Measurements from ENCODE around the gene AEBP1.

Gene AEBP1

DNA sequence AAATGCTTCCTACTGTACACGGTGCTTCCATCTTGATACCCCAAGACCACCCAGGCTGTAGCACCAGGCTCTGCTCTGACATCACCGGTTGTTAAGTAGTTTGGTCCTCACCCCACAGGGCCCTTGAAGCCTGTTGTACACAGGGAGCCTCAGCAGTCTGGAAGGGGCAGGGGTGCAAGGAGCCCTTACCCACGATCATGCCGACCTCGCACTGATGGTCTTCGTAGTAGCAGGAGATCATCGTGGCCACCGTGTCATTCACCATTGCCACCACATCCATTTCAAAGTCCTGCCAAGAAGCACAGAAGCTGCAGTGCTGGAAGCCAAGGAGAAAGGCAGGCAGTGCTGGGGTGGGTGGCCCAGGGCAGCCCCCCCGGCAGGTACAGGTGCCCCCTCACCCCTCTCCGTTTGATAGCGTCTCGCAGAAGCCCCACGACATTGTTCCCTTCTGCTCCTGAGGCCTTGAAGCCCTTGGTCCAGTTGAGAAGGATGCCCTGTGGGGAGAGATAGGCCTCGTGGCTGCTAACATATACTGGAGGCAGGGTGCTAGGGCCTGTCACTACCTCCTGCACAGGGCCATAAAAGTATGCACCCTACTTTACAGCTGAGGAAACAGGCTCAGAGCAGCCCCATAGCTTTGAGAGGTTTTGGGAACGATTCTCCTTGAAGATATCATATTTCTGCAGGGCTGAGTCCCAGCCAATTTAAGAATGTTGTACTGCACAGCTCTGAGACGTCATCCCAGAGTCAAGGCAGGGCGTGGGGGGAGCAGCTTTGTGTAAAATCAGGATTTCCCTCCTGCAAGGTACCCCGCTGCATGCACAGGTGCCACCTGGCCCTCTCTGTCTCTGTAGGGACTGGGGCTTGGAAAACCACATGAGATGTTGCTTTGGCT lies 45.7 kb downstream of the AEBP1 start:
- H3K27me3 ChIP-seq (ENCODE audit: low read depth, low read length), result no peaks in the 10 kb centered on the region
- TF ChIP-seq, protein P1, sequence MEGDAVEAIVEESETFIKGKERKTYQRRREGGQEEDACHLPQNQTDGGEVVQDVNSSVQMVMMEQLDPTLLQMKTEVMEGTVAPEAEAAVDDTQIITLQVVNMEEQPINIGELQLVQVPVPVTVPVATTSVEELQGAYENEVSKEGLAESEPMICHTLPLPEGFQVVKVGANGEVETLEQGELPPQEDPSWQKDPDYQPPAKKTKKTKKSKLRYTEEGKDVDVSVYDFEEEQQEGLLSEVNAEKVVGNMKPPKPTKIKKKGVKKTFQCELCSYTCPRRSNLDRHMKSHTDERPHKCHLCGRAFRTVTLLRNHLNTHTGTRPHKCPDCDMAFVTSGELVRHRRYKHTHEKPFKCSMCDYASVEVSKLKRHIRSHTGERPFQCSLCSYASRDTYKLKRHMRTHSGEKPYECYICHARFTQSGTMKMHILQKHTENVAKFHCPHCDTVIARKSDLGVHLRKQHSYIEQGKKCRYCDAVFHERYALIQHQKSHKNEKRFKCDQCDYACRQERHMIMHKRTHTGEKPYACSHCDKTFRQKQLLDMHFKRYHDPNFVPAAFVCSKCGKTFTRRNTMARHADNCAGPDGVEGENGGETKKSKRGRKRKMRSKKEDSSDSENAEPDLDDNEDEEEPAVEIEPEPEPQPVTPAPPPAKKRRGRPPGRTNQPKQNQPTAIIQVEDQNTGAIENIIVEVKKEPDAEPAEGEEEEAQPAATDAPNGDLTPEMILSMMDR (IDR thresholded peaks at IDR 0.05; ENCODE audit: low read depth, low read length), result no peak
- TF ChIP-seq EZH2phosphoT487 (IDR thresholded peaks at IDR 0.05; ENCODE audit: low read depth), result no peak
- peak overlapping the region; percentile 91 for H3K27ac ChIP-seq (ENCODE audit: low read length)
- peak overlapping the region; percentile 51 for H3K9ac ChIP-seq (ENCODE audit: low read length)
- peak overlapping the region; percentile 80 for H3K4me2 ChIP-seq (ENCODE audit: low read length)
- no peaks in the 10 kb centered on the region for H3K79me2 ChIP-seq (ENCODE audit: low read length)
- H3K4me1 ChIP-seq (ENCODE audit: low read length), result peaks cover 38% of the 10 kb centered on the region
- no peaks in the 10 kb centered on the region for H3K36me3 ChIP-seq (replicated peaks; ENCODE audit: low read depth, low read length)
- H3K4me3 ChIP-seq (ENCODE audit: low read length), result peak overlapping the region; percentile 37
- H4K20me1 ChIP-seq (ENCODE audit: insufficient read depth, low read length), result no peaks in the 10 kb centered on the region
- H2AFZ ChIP-seq (ENCODE audit: low read depth, low read length), result no peak overlapping the region
- H3K9me3 ChIP-seq (ENCODE audit: insufficient read depth, low read length), result no peaks in the 10 kb centered on the region

DNA sequence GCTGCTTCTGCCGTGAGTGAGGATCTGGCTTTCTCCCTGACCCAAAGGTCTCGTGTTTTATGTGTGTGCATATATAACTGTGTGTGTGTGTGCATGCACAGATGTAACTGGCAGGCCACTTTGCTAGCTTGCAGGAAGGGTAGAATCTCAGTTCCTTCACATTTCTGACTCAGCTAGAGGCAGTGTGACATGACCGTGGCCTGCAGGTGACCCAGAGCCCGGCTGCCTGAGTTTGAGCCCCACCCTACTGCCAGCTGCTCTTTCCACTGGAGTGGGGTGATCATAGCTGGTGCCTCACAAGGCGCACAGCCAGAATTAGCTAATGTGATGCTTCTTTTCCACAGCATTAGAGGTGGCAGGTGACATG lies 46.3 kb downstream of the AEBP1 start:
- Histone ChIP-seq H3K27me3 (ENCODE audit: low read depth, low read length) (no peaks in the 10 kb centered on the region), H3K9me3 (ENCODE audit: insufficient read depth, low read length) (no peaks in the 10 kb centered on the region), H3K4me1 (ENCODE audit: low read length) (peaks cover 38% of the 10 kb centered on the region), H3K4me3 (ENCODE audit: low read length) (peak overlapping the region; percentile 37), H3K27ac (ENCODE audit: low read length) (peak overlapping the region; percentile 91), H4K20me1 (ENCODE audit: insufficient read depth, low read length) (no peaks in the 10 kb centered on the region), H3K79me2 (ENCODE audit: low read length) (no peaks in the 10 kb centered on the region), H2AFZ (ENCODE audit: low read depth, low read length) (no peak overlapping the region), H3K9ac (ENCODE audit: low read length) (peak overlapping the region; percentile 38; the same call in 1 of the 2 replicates), H3K36me3 (replicated peaks; ENCODE audit: low read depth, low read length) (no peaks in the 10 kb centered on the region), H3K4me2 (ENCODE audit: low read length) (peak overlapping the region; percentile 80)
- TF ChIP-seq, protein P1 (IDR thresholded peaks at IDR 0.05; ENCODE audit: low read depth, low read length), result no peak
- no peak for TF ChIP-seq EZH2phosphoT487 (IDR thresholded peaks at IDR 0.05; ENCODE audit: low read depth)

DNA sequence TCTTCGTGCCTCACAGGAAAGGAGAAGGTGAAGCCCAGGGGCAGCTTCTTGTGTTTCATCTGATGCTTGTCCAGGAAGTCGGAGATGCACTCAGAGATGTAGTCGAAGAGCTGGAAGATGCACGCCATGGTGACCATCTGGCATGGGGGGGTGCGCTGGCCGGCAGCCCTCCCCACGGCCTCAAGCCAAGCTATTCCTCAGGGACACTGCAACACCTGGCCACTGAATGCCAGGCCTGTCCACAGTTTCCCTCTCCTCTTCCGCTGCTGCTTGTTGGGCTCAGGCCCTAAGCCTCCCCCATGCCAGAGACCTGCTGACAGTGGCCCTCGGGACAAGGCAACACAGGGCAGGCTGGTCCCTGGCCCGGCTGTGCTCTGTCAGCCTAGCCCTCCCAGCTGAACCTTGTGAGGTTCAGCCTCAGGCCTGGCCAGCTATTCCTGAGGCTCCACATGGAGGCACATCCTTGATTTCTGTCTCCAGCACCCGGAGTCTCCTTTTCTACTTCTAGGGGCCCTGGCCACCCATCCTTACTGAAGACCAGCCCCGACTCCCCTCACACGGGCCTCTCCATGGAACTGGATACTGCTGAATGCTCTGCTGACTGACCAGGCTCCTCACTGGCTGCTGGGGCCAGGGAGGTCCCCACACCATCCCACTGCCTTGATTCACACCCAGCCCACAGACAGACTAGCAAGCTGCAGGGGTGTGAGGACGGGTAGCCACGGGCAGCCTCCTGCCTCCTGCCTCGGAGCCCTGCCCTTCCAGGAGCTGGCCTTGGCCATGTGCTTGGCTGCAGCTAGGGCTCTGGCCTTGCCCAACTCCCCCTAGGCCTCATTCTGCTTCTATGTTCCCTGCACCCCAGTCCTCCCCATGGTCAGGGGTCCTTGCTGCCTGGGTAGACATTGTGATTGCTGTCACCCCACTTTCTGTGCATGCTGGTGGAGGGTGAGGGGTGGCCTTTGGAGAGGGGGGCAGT lies 47.1 kb downstream of the AEBP1 start:
- Histone ChIP-seq H3K27ac (ENCODE audit: low read length) (peak overlapping the region; percentile 91), H3K27me3 (ENCODE audit: low read depth, low read length) (no peaks in the 10 kb centered on the region), H3K79me2 (ENCODE audit: low read length) (no peaks in the 10 kb centered on the region), H2AFZ (ENCODE audit: low read depth, low read length) (no peak overlapping the region), H3K4me2 (ENCODE audit: low read length) (peak overlapping the region; percentile 80), H3K9me3 (ENCODE audit: insufficient read depth, low read length) (no peaks in the 10 kb centered on the region), H4K20me1 (ENCODE audit: insufficient read depth, low read length) (no peaks in the 10 kb centered on the region), H3K4me3 (ENCODE audit: low read length) (peak overlapping the region; percentile 16; the same call in 1 of the 2 replicates), H3K36me3 (replicated peaks; ENCODE audit: low read depth, low read length) (no peaks in the 10 kb centered on the region), H3K9ac (ENCODE audit: low read length) (peak overlapping the region; percentile 38; the same call in 1 of the 2 replicates), H3K4me1 (ENCODE audit: low read length) (peaks cover 38% of the 10 kb centered on the region)
- TF ChIP-seq EZH2phosphoT487 (IDR thresholded peaks at IDR 0.05; ENCODE audit: low read depth), result no peak
- TF ChIP-seq, protein P1 (IDR thresholded peaks at IDR 0.05; ENCODE audit: low read depth, low read length), result no peak

Measured in OCI-LY3 (cell line).